ENCODE data around the gene GFRA3. TPM values are rescaled to one million over a fixed set of nuclear protein-coding genes. Genes with fewer than 3 reads are reported as not detected.

GFRA3 gene
- total RNA-seq, 3 donors from 2014 or later: not detected

DNA sequence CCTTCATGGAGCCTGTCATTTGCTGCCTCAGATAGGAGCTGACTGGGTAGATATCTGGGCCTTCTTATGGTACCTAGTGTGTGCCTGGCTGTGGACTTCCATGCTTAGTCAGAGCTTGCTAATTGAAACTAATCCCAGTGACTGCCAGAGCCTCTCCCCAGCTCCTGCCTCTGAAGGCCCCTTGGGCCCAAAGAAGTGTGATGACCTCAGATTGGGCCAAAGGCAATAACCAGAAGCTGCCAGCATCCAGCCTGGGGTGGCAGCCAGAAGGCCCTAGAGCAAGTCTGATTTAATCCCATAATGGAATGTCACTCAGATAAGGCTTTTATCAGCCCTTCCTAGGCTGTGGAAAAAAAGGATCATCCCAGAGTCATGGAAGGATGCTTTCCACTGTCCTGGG is 44.2 kb downstream of the GFRA3 start:
- H3K4me1 ChIP-seq: peaks cover 0 to 7% of the 10 kb centered on the region in 2 donors
- intact Hi-C loops (cut with DNase I; ENCODE audit: low total_unique reads): no loop called here
- no peak for DNase-seq (ENCODE audit: low spot score in 2 of 2)
- TF ChIP-seq POLR2AphosphoS5 (IDR thresholded peaks at IDR 0.05): no peak
- TF ChIP-seq POLR2A (IDR thresholded peaks at IDR 0.05): no peak
- TF ChIP-seq, protein P1, sequence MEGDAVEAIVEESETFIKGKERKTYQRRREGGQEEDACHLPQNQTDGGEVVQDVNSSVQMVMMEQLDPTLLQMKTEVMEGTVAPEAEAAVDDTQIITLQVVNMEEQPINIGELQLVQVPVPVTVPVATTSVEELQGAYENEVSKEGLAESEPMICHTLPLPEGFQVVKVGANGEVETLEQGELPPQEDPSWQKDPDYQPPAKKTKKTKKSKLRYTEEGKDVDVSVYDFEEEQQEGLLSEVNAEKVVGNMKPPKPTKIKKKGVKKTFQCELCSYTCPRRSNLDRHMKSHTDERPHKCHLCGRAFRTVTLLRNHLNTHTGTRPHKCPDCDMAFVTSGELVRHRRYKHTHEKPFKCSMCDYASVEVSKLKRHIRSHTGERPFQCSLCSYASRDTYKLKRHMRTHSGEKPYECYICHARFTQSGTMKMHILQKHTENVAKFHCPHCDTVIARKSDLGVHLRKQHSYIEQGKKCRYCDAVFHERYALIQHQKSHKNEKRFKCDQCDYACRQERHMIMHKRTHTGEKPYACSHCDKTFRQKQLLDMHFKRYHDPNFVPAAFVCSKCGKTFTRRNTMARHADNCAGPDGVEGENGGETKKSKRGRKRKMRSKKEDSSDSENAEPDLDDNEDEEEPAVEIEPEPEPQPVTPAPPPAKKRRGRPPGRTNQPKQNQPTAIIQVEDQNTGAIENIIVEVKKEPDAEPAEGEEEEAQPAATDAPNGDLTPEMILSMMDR (IDR thresholded peaks at IDR 0.05): no peak
- no peaks in the 10 kb centered on the region for H3K36me3 ChIP-seq
- H3K27me3 ChIP-seq: no peaks in the 10 kb centered on the region
- H3K9me3 ChIP-seq: no peaks in the 10 kb centered on the region
- no peak overlapping the region for H3K27ac ChIP-seq
- H3K4me3 ChIP-seq: no peak overlapping the region

DNA sequence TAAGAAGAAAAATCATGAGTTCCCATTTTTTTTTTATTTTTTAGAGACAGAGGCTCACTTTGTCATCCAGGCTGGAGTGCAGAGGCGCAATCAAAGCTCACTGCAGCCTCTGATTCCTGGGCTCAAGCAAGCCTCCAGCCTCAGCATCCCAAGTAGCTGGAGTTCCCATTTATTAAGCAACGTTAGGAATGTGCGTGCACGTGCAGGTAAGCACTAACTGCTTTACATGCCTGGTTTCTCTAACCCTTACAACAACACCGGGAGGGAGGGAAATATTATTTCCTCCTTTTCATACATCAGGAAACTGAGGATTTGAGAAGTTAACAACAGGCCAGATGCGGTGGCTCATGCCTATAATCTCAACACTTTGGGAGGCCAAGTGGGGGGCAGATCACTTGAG is 45.0 kb downstream of the GFRA3 start:
- no peak for DNase-seq (ENCODE audit: low spot score in 2 of 2)
- H3K36me3 ChIP-seq: no peaks in the 10 kb centered on the region
- H3K4me3 ChIP-seq: no peak overlapping the region
- H3K27ac ChIP-seq: no peak overlapping the region
- TF ChIP-seq, protein P1 (IDR thresholded peaks at IDR 0.05): no peak
- TF ChIP-seq POLR2AphosphoS5 (IDR thresholded peaks at IDR 0.05) (no peak), POLR2A (IDR thresholded peaks at IDR 0.05) (no peak)
- intact Hi-C loops (cut with DNase I; ENCODE audit: low total_unique reads): no loop called here
- H3K27me3 ChIP-seq: no peaks in the 10 kb centered on the region
- peaks cover 0 to 7% of the 10 kb centered on the region in 2 donors for H3K4me1 ChIP-seq
- H3K9me3 ChIP-seq: no peaks in the 10 kb centered on the region

DNA sequence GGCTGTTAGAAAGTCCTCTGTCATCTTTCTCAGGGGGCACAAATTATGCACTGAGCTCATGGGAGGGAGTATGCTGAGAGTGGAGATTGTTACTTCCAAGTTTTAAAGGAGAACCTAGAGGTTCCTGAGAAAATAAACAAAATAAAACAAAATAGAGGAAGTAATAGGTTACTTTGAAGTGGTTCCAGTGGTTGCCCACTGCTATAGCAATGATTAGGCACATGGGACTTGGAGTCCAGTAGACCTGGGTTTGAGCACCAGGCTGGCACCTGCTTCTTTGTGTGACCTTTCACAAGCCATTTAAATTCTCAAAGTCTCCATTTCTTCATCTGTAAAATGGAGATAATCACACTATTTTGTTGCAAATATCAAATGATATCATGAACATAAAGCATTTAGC is 47.5 kb downstream of the GFRA3 start:
- no peaks in the 10 kb centered on the region for H3K27me3 ChIP-seq
- DNase-seq (ENCODE audit: low spot score in 2 of 2): no peak
- TF ChIP-seq, protein P1 (IDR thresholded peaks at IDR 0.05): no peak
- no peak for TF ChIP-seq POLR2A (IDR thresholded peaks at IDR 0.05)
- H3K36me3 ChIP-seq: no peaks in the 10 kb centered on the region
- H3K4me3 ChIP-seq: no peak overlapping the region
- intact Hi-C loops (cut with DNase I; ENCODE audit: low total_unique reads): no loop called here
- peaks cover 0 to 7% of the 10 kb centered on the region in 2 donors for H3K4me1 ChIP-seq
- no peak overlapping the region for H3K27ac ChIP-seq
- no peaks in the 10 kb centered on the region for H3K9me3 ChIP-seq

DNA sequence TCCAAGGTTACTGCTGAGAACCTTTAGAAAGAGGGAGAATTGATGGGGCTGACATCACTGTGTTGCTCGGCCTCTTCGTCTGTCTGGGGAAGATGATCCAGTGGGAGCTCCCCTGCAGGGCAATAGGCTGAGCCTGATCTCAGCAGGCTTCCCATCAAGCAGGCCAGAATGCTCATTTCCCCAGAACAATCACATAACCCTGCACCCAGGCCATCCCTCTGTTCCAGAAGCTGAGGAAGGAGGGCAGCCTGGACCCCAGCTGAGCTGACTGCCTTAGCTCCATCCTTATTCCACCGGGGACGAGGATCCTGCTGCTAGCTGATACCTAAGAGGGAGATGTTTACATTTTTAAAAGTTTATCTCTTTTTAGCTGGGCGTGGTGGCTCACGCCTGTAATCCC is 49.7 kb downstream of the GFRA3 start:
- no peaks in the 10 kb centered on the region for H3K9me3 ChIP-seq
- TF ChIP-seq, protein P1 (IDR thresholded peaks at IDR 0.05): no peak
- TF ChIP-seq POLR2A (IDR thresholded peaks at IDR 0.05) (no peak), POLR2AphosphoS5 (IDR thresholded peaks at IDR 0.05) (no peak)
- no peak overlapping the region for H3K27ac ChIP-seq
- no peak overlapping the region for H3K4me3 ChIP-seq
- no peak for DNase-seq (ENCODE audit: low spot score in 2 of 2)
- intact Hi-C loops (cut with DNase I; ENCODE audit: low total_unique reads): loop anchor here (5.0 kb wide), 1 partner anchor 68 kb away; no protein-coding TSS in a partner anchor
- no peaks in the 10 kb centered on the region for H3K4me1 ChIP-seq
- H3K27me3 ChIP-seq: no peaks in the 10 kb centered on the region
- no peaks in the 10 kb centered on the region for H3K36me3 ChIP-seq

DNA sequence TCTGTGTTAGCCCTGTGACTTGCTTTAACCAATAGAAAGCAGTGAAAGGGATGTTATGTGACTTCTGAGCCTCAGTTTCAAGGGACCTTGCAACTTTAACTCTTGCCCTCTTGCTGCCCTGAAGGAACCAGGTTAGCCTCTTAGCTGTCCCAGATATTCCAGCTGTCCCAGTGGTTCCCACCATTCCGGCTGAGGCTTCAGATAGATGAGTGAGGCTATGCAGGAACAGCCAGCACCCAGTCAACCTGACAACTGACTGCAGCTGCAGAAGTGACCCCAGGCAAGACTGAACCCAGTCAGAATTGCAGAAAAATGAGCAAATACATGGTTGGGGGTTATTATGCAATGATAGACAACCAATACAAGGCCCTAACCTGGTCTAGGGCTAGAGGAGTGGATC is 50.9 kb downstream of the GFRA3 start:
- Histone ChIP-seq H3K9me3 (no peaks in the 10 kb centered on the region), H3K4me1 (no peaks in the 10 kb centered on the region), H3K36me3 (no peaks in the 10 kb centered on the region), H3K4me3 (no peak overlapping the region), H3K27ac (no peak overlapping the region), H3K27me3 (no peaks in the 10 kb centered on the region)
- TF ChIP-seq, protein P1 (IDR thresholded peaks at IDR 0.05): no peak
- no peak for TF ChIP-seq POLR2A (IDR thresholded peaks at IDR 0.05)
- no peak for TF ChIP-seq POLR2AphosphoS5 (IDR thresholded peaks at IDR 0.05)
- DNase-seq (ENCODE audit: low spot score in 2 of 2): no peak
- intact Hi-C loops (cut with DNase I; ENCODE audit: low total_unique reads): loop anchor here (5.0 kb wide), 1 partner anchor 69 kb away; no protein-coding TSS in a partner anchor

Data from breast epithelium (tissue), 4 donors.